ENCODE measurements around the gene ARHGAP40.

- no peak for TF ChIP-seq ZNF785 (CRISPR knock-in tag; IDR thresholded peaks at IDR 0.05)
- no peak for TF ChIP-seq ZNF274 (IDR thresholded peaks at IDR 0.05; ENCODE audit: borderline replicate concordance, low read depth, low read length)
- no peak for TF ChIP-seq ZFP36 (IDR thresholded peaks at IDR 0.05; ENCODE audit: low read depth, low read length, partially characterized antibody)
- no peak for TF ChIP-seq MAX (CRISPR knock-in tag; IDR thresholded peaks at IDR 0.05)
- no peak for TF ChIP-seq HDGF (IDR thresholded peaks at IDR 0.05)
- TF ChIP-seq PURB (CRISPR knock-in tag; IDR thresholded peaks at IDR 0.05; ENCODE audit: low read depth), result no peak
- TF ChIP-seq RERE (CRISPR knock-in tag; IDR thresholded peaks at IDR 0.05; ENCODE audit: borderline replicate concordance), result no peak
- TF ChIP-seq SIRT6 (IDR thresholded peaks at IDR 0.05; ENCODE audit: low read depth, low read length), result no peak
- no peak for TF ChIP-seq MXI1 (IDR thresholded peaks at IDR 0.05; ENCODE audit: low read depth, low read length)
- no peak for TF ChIP-seq MAFG (tag; conservative IDR thresholded peaks at IDR 0.05)
- TF ChIP-seq EP300 (IDR thresholded peaks at IDR 0.05; ENCODE audit: low read length), result no peak
- no peak for TF ChIP-seq CTCF (IDR thresholded peaks at IDR 0.05 in 2 of 3, conservative IDR thresholded peaks at IDR 0.05 in 1 of 3; ENCODE audit: insufficient read depth in 2 of 3, low read depth in 1 of 3, low read length in 3 of 3)
- no peak for TF ChIP-seq ZNF707 (CRISPR knock-in tag; conservative IDR thresholded peaks at IDR 0.05)
- no peak for TF ChIP-seq CHD1 (IDR thresholded peaks at IDR 0.05; ENCODE audit: low read length)
Measured at GRCh38 chr20:38608188-38608587, 6.6 kb downstream of the ARHGAP40 start.

Measured in K562 (cell line).